Right atrium auricular region (tissue), 2 donors: ENCODE measurements around the gene FANK1. TPM values are rescaled to one million over a fixed set of nuclear protein-coding genes. Genes with fewer than 3 reads are reported as not detected.

Experiments
- DNase-seq: peaks from one replicate; pipeline ENCODE4 v3.0.0-alpha.2; 2019; ENCODE audit warnings: low spot score
- H3K27ac ChIP-seq, 2 donors: fragments of 200-600 bp; sonication (generic); 1 replicate in 1 of 2; 2 replicates in 1 of 2; pipeline ENCODE4 v1.5.1; 2016 to 2019
- H3K27me3 ChIP-seq, 2 donors: fragments of 200-600 bp; sonication (generic); one replicate each; pipeline versions ENCODE4 v1.5.1 to v1.6.0; 2017 to 2019
- H3K36me3 ChIP-seq: fragments of 200-600 bp; sonication (generic); one replicate; pipeline ENCODE4 v1.5.1; 2016
- H3K4me1 ChIP-seq, 2 donors: fragments of 200-600 bp; sonication (generic); one replicate each; pipeline versions ENCODE4 v1.5.1 to v1.6.0; 2017 to 2019
- H3K4me3 ChIP-seq, 2 donors: fragments of 200-600 bp; sonication (generic); 1 replicate in 1 of 2; 2 replicates in 1 of 2; pipeline ENCODE4 v1.5.1; 2017 to 2019; ENCODE audit warnings: mild to moderate bottlenecking in 1 of 2, moderate library complexity in 1 of 2
- H3K9me3 ChIP-seq, 2 donors: fragments of 200-600 bp; sonication (generic); one replicate each; pipeline ENCODE4 v1.5.1; 2019
- CTCF ChIP-seq, 2 donors: fragments of 200-600 bp; sonication (generic); IDR thresholded peaks; one replicate each; pipeline ENCODE4 v1.5.1; 2019; ENCODE audit warnings: antibody characterized with exemption in 2 of 2
- total RNA-seq, 2 donors: library from RNA; depleted of rRNA; stranded (reverse); fragments of >200 nt; gene quantifications; one replicate each; pipeline ENCODE4 v1.1.0, GENCODE V29; 2016

The FANK1 gene
- total RNA-seq, 2 donors from 2014 or later: 0.44 to 0.67 TPM

GRCh38 chr10:126017961-126018560 lies 121.7 kb downstream of the FANK1 start:
- H3K27me3 ChIP-seq: no peaks in the 10 kb centered on the region
- no peak overlapping the region for H3K27ac ChIP-seq
- H3K36me3 ChIP-seq: no peaks in the 10 kb centered on the region
- TF ChIP-seq CTCF (IDR thresholded peaks at IDR 0.05): no peak
- no peak for DNase-seq
- no peak overlapping the region for H3K4me3 ChIP-seq
- no peaks in the 10 kb centered on the region for H3K9me3 ChIP-seq
- H3K4me1 ChIP-seq: no peaks in the 10 kb centered on the region

DNA sequence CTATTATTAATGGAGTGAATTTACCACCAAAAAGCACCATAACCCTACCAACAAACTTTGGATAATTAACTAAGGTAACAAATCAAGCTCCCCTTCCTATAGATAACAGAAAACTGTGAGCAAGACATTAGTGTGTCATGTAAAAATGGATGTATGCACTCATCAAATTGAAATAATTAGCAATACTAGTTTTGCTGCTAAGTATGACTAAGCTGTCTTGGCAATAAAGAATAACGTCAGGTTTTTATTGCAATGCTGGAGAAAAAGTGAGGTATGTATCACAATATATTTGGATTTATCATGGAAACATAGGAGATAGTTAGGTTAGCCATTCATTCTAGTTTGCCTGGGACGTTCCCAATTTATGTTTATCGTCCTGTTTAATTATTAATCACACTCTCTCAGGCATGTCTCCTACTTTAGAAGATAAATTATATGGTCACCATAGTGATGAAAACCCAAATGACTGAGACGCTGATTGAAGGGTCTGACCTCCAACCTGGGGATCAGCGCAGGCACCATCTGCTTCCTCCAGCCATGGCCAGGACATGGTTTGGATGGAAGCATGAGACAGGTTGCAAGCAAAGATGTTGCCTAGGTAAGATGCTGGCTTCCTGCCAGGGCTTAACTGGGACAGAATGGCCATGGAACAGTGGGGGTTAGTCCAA lies 125.6 kb downstream of the FANK1 start:
- DNase-seq: no peak
- Histone ChIP-seq H3K27ac (no peak overlapping the region), H3K4me1 (no peaks in the 10 kb centered on the region), H3K9me3 (no peaks in the 10 kb centered on the region), H3K27me3 (no peaks in the 10 kb centered on the region), H3K4me3 (no peak overlapping the region), H3K36me3 (no peaks in the 10 kb centered on the region)
- no peak for TF ChIP-seq CTCF (IDR thresholded peaks at IDR 0.05)

GRCh38 chr10:126022841-126023240 lies 126.5 kb downstream of the FANK1 start:
- Histone ChIP-seq H3K9me3 (no peaks in the 10 kb centered on the region), H3K4me1 (no peaks in the 10 kb centered on the region), H3K27ac (no peak overlapping the region), H3K36me3 (no peaks in the 10 kb centered on the region), H3K27me3 (no peaks in the 10 kb centered on the region), H3K4me3 (no peak overlapping the region)
- TF ChIP-seq CTCF (IDR thresholded peaks at IDR 0.05): no peak
- no peak for DNase-seq

- peaks cover 0 to 10% of the 10 kb centered on the region in 2 donors for H3K9me3 ChIP-seq
- no peak overlapping the region for H3K4me3 ChIP-seq
- no peaks in the 10 kb centered on the region for H3K4me1 ChIP-seq
- DNase-seq: no peak
- no peaks in the 10 kb centered on the region for H3K27me3 ChIP-seq
- H3K27ac ChIP-seq: no peak overlapping the region
- no peak for TF ChIP-seq CTCF (IDR thresholded peaks at IDR 0.05)
- H3K36me3 ChIP-seq: no peaks in the 10 kb centered on the region
Measured at GRCh38 chr10:126027692-126028091, 131.3 kb downstream of the FANK1 start.

DNA sequence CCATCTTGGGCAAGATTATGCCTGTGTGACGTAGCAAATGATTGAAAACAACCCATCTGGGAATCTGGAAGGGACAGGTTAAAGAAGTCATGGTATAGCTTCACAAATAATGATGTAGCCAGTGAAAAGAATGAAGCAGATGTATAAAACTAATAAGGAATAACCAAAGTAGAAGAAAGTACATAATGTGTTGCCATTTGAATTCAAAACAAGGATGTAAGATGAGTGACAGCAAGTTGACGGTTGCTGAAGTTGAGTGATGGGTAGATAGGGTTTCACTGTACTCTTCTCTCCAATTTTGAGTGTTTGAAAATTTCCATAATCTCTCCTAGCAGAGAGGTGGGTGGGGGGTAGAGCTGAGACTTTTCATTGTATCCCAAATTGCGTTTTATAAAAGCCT lies 133.6 kb downstream of the FANK1 start:
- Histone ChIP-seq H3K27ac (no peak overlapping the region), H3K36me3 (no peaks in the 10 kb centered on the region), H3K9me3 (peaks cover 0 to 30% of the 10 kb centered on the region in 2 donors), H3K4me1 (no peaks in the 10 kb centered on the region), H3K27me3 (no peaks in the 10 kb centered on the region), H3K4me3 (no peak overlapping the region)
- DNase-seq: no peak
- TF ChIP-seq CTCF (IDR thresholded peaks at IDR 0.05): no peak

DNA sequence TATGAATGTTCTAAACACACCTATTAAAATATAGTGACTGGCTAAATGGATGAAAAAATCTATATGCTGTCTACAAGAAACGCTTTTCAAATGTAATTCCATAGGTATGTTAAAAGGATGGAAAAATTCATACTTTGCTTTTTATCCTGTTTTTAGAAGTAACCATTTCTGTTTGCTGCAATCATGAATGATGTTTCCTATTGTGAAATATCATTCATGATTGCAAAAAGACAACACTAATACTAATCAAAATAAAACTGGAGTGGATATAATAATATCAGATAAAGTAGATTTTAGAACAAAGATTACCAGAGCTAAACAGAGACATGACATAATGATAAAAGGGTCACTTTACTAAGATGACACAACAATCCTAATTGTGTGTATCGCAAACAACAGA lies 138.2 kb downstream of the FANK1 start:
- Histone ChIP-seq H3K9me3 (peaks cover 0 to 20% of the 10 kb centered on the region in 2 donors), H3K36me3 (no peaks in the 10 kb centered on the region), H3K27me3 (no peaks in the 10 kb centered on the region), H3K4me3 (no peak overlapping the region), H3K4me1 (no peaks in the 10 kb centered on the region), H3K27ac (no peak overlapping the region)
- no peak for DNase-seq
- no peak for TF ChIP-seq CTCF (IDR thresholded peaks at IDR 0.05)
